GM19328 (cell line): ENCODE results near the gene ZNF567.

Experiments
- ATAC-seq: cut with Tn5 transposase; IDR thresholded peaks from one replicate; pipeline ENCODE4 v1.9.1; 2021; ENCODE audit warnings: mild to moderate bottlenecking, moderate library complexity; ENCODE audit not compliant: unreplicated experiment

ZNF567 gene

DNA sequence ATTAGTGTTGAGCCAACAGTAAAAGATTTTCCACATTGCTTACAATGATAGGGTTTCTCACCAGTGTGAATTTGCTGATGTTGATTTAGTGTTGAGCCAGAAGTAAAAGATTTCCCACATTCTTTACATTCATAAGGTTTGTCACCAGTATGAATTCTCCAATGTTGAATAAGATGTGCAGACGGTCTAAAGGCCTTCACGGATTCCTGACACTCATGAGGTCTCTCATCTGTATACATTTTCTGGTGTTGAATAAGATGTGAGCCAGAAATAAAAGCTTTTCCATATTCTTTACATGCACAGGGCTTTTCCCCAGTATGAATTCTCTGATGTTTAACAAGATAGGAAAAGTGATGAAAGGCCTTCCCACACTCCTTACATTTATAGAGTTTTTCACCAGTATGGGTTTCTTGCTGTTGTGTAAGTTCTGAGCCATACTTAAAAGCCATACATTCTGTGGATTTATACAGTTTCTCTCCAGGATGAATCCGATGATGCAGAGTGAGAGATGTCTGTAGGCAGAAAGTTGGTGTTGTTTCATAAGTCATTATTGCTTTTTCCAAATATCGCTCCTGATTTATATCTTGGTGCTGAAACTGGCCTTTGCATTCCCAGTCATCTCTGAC, 62.8 kb downstream of the ZNF567 start:
- ATAC-seq: no peak
